Liver (tissue), 9 donors: ENCODE results near the gene UBR3. TPM values are rescaled to one million over a fixed set of nuclear protein-coding genes. Genes with fewer than 3 reads are reported as not detected.

Experiments
- DNase-seq: peaks from one replicate; pipeline ENCODE4 v3.0.0-alpha.2; 2017; ENCODE audit warnings: low spot score
- H3K27ac ChIP-seq, 2 donors: one replicate each; pipeline ENCODE4 v1.7.0; 2013; ENCODE audit warnings: inconsistent platforms in 2 of 2, low read length in 2 of 2, control low read depth in 1 of 2, low read depth in 1 of 2, mild to moderate bottlenecking in 1 of 2
- H3K27me3 ChIP-seq, 4 donors: one replicate each; pipeline versions ENCODE4 v1.6.1 to v1.7.0; 2013; ENCODE audit warnings: low read length in 3 of 4, inconsistent platforms in 1 of 4, mild to moderate bottlenecking in 1 of 4, moderate library complexity in 1 of 4; ENCODE audit not compliant: control insufficient read depth in 4 of 4, insufficient read depth in 4 of 4
- H3K36me3 ChIP-seq, 4 donors: one replicate each; pipeline versions ENCODE4 v1.6.1 to v1.7.0; 2013; ENCODE audit warnings: low read length in 3 of 4, mild to moderate bottlenecking in 3 of 4, low read depth in 1 of 4, moderate library complexity in 1 of 4; ENCODE audit not compliant: control insufficient read depth in 4 of 4, insufficient read depth in 3 of 4
- H3K4me1 ChIP-seq, 4 donors: one replicate each; pipeline versions ENCODE4 v1.6.1 to v1.7.0; 2013; ENCODE audit warnings: low read length in 3 of 4, mild to moderate bottlenecking in 3 of 4, moderate library complexity in 1 of 4; ENCODE audit not compliant: control insufficient read depth in 4 of 4, insufficient read depth in 4 of 4
- H3K4me3 ChIP-seq, 3 donors: one replicate each; pipeline versions ENCODE4 v1.6.1 to v1.7.0; 2013; ENCODE audit warnings: low read length in 3 of 3, control low read depth in 1 of 3, low read depth in 1 of 3, mild to moderate bottlenecking in 1 of 3
- H3K9ac ChIP-seq, 2 donors: one replicate each; pipeline ENCODE4 v1.7.0; 2013; ENCODE audit warnings: low read length in 2 of 2, mild to moderate bottlenecking in 2 of 2, moderate library complexity in 2 of 2, control low read depth in 1 of 2, low read depth in 1 of 2
- H3K9me3 ChIP-seq, 4 donors: one replicate each; pipeline versions ENCODE4 v1.6.1 to v1.7.0; 2013; ENCODE audit warnings: low read length in 3 of 4; ENCODE audit not compliant: control insufficient read depth in 4 of 4
- CTCF ChIP-seq: fragments of 150-350 bp; IDR thresholded peaks from 2 replicates; pipeline ENCODE4 v1.5.1; 2017; ENCODE audit warnings: improper control_type of control experiment, low read depth, low read length; ENCODE audit not compliant: missing input control
- EGR1 ChIP-seq, 2 donors: IDR thresholded peaks; 2 replicates each; pipeline ENCODE4 v1.6.1; 2016 to 2018; ENCODE audit warnings: antibody characterized with exemption in 2 of 2, low read depth in 2 of 2
- FOXA1 ChIP-seq: IDR thresholded peaks from 2 replicates; pipeline ENCODE4 v1.6.1; 2016; ENCODE audit warnings: antibody characterized with exemption
- FOXA2 ChIP-seq: IDR thresholded peaks from 2 replicates; pipeline ENCODE4 v1.6.1; 2016; ENCODE audit warnings: antibody characterized with exemption
- GABPA ChIP-seq, 2 donors: IDR thresholded peaks in 1 of 2; conservative IDR thresholded peaks in 1 of 2; 2 replicates each; pipeline ENCODE4 v1.6.1; 2016; ENCODE audit warnings: antibody characterized with exemption in 2 of 2, mild to moderate bottlenecking in 1 of 2, moderate library complexity in 1 of 2
- HNF4A ChIP-seq, 2 donors: conservative IDR thresholded peaks; 2 replicates each; pipeline ENCODE4 v1.6.1; 2016; ENCODE audit warnings: antibody characterized with exemption in 2 of 2, mild to moderate bottlenecking in 2 of 2
- HNF4G ChIP-seq: IDR thresholded peaks from 2 replicates; pipeline ENCODE4 v1.6.1; 2016; ENCODE audit warnings: antibody characterized with exemption
- JUND ChIP-seq, 2 donors: IDR thresholded peaks; 2 replicates each; pipeline ENCODE4 v1.6.1; 2016; ENCODE audit warnings: antibody characterized with exemption in 2 of 2
- NR2F2 ChIP-seq: IDR thresholded peaks from 2 replicates; pipeline ENCODE4 v1.6.1; 2016; ENCODE audit warnings: antibody characterized with exemption
- RAD21 ChIP-seq, 2 donors: IDR thresholded peaks; 2 replicates each; pipeline ENCODE4 v1.6.1; 2016; ENCODE audit warnings: antibody characterized with exemption in 2 of 2, mild to moderate bottlenecking in 2 of 2
- YY1 ChIP-seq: IDR thresholded peaks from 2 replicates; pipeline ENCODE4 v1.6.1; 2016; ENCODE audit warnings: antibody characterized with exemption, mild to moderate bottlenecking
- ZBTB33 ChIP-seq: IDR thresholded peaks from 2 replicates; pipeline ENCODE4 v1.6.1; 2016; ENCODE audit warnings: antibody characterized with exemption
- WGBS: extraction: QIAGEN DNeasy Blood & Tissue Kit; methylation state at CpG from one replicate; pipeline ENCODE4 v1.1.7; 2013; 5-methylcytosine and 5-hydroxymethylcytosine counted together
- polyA plus RNA-seq, 2 donors: library from polyadenylated mRNA; stranded (reverse) in 1 of 2; unstranded in 1 of 2; fragments of 200-250 nt in 1 of 2; fragments of >200 nt in 1 of 2; fragmentation: Nextera tagmentation in 1 of 2; extraction: Ambion mirVana in 1 of 2; gene quantifications; one replicate each; pipeline versions ENCODE4 v1.2.1 to v1.2.3, GENCODE V29; 2013 to 2015
- total RNA-seq, 2 donors: library from RNA; depleted of rRNA; stranded (reverse); fragments of >200 nt; gene quantifications; one replicate each; pipeline ENCODE4 v1.2.3, GENCODE V29; 2014
- TF ChIP-seq, protein P1 (sequence below): IDR thresholded peaks from 2 replicates; pipeline ENCODE4 v1.6.1; 2016; ENCODE audit warnings: antibody characterized with exemption, mild to moderate bottlenecking
- donor health status: healthy.
- donor health status: healthy.
- donor health status: healthy.
- donor health status: healthy.
- donor health status: healthy.

Gene UBR3
- total and polyA plus RNA-seq, 4 donors: 8.5 to 69.4 (median 28.4) TPM

GRCh38 chr2:170092436-170093060 is 265.3 kb downstream of the UBR3 start:
- no peak overlapping the region for H3K9ac ChIP-seq
- DNase-seq: no peak
- no peak for TF ChIP-seq FOXA1
- TF ChIP-seq, protein P1, sequence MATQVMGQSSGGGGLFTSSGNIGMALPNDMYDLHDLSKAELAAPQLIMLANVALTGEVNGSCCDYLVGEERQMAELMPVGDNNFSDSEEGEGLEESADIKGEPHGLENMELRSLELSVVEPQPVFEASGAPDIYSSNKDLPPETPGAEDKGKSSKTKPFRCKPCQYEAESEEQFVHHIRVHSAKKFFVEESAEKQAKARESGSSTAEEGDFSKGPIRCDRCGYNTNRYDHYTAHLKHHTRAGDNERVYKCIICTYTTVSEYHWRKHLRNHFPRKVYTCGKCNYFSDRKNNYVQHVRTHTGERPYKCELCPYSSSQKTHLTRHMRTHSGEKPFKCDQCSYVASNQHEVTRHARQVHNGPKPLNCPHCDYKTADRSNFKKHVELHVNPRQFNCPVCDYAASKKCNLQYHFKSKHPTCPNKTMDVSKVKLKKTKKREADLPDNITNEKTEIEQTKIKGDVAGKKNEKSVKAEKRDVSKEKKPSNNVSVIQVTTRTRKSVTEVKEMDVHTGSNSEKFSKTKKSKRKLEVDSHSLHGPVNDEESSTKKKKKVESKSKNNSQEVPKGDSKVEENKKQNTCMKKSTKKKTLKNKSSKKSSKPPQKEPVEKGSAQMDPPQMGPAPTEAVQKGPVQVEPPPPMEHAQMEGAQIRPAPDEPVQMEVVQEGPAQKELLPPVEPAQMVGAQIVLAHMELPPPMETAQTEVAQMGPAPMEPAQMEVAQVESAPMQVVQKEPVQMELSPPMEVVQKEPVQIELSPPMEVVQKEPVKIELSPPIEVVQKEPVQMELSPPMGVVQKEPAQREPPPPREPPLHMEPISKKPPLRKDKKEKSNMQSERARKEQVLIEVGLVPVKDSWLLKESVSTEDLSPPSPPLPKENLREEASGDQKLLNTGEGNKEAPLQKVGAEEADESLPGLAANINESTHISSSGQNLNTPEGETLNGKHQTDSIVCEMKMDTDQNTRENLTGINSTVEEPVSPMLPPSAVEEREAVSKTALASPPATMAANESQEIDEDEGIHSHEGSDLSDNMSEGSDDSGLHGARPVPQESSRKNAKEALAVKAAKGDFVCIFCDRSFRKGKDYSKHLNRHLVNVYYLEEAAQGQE: no peak
- no peak for TF ChIP-seq FOXA2
- TF ChIP-seq NR2F2: no peak
- no peak for TF ChIP-seq CTCF
- no peak for TF ChIP-seq HNF4G
- H3K4me1 ChIP-seq: no peaks in the 10 kb centered on the region
- no peak overlapping the region for H3K27ac ChIP-seq
- WGBS: 91% methylated on average over 4 of the region's 4 CpGs
- H3K9me3 ChIP-seq: peaks cover 0 to 4% (median 0%) of the 10 kb centered on the region in 4 donors
- no peaks in the 10 kb centered on the region for H3K27me3 ChIP-seq
- no peak overlapping the region for H3K4me3 ChIP-seq
- no peaks in the 10 kb centered on the region for H3K36me3 ChIP-seq

DNA sequence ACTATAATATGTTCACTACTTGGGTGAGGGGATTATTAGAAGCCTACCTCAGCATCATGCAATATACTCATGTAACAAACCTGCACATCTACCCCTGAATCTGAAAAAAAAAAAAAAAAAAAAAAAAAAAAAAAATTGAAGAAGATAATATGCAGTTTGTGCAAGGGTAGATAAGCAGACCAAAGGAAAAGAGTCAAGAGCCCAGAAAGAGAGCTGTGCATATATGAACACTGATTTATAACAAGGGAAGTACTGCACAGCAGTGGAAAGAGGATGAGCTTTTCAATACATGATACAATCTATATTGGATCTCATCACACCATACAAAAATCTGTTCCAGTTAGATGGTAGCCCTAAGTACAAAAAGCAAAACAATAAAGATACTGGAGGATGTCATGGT is 268.1 kb downstream of the UBR3 start:
- H3K27ac ChIP-seq: no peak overlapping the region
- no peaks in the 10 kb centered on the region for H3K36me3 ChIP-seq
- H3K4me1 ChIP-seq: no peaks in the 10 kb centered on the region
- H3K9me3 ChIP-seq: peaks cover 0 to 4% (median 0%) of the 10 kb centered on the region in 4 donors
- H3K27me3 ChIP-seq: no peaks in the 10 kb centered on the region
- no peak for DNase-seq
- H3K4me3 ChIP-seq: no peak overlapping the region
- TF ChIP-seq FOXA2: no peak
- TF ChIP-seq NR2F2: no peak
- no peak for TF ChIP-seq FOXA1
- TF ChIP-seq ZBTB33: no peak
- TF ChIP-seq EGR1 (IDR thresholded peaks at IDR 0.05; ENCODE audit: low read depth in 2 of 2): no peak
- TF ChIP-seq GABPA (IDR thresholded peaks at IDR 0.05 in 1 of 2, conservative IDR thresholded peaks at IDR 0.05 in 1 of 2): no peak
- TF ChIP-seq HNF4A (conservative IDR thresholded peaks at IDR 0.05): no peak
- no peak for TF ChIP-seq CTCF
- TF ChIP-seq YY1: no peak
- TF ChIP-seq RAD21 (IDR thresholded peaks at IDR 0.05): no peak
- TF ChIP-seq JUND (IDR thresholded peaks at IDR 0.05): no peak
- no peak for TF ChIP-seq HNF4G
- no peak overlapping the region for H3K9ac ChIP-seq
